Kidney epithelial cell (primary cell): Measurements from ENCODE around the gene CMPK1. TPM values are rescaled to one million over a fixed set of nuclear protein-coding genes. Genes with fewer than 3 reads are reported as not detected.

Source experiments
- DNase-seq: peaks from one replicate; pipeline ENCODE4 v3.0.0-alpha.2; 2010; ENCODE audit warnings: low read depth
- H3K27me3 ChIP-seq: 2 replicates; pipeline ENCODE4 v1.6.0; 2011; ENCODE audit warnings: low read length; ENCODE audit not compliant: control insufficient read depth, insufficient read depth
- H3K36me3 ChIP-seq: 2 replicates; pipeline ENCODE4 v1.5.1; 2011; ENCODE audit warnings: low read length; ENCODE audit not compliant: control insufficient read depth, insufficient read depth
- H3K4me3 ChIP-seq: 2 replicates; pipeline ENCODE4 v1.5.1; 2011; ENCODE audit warnings: low read depth, mild to moderate bottlenecking, control low read depth, low read length
- total RNA-seq: library from RNA; depleted of rRNA; stranded (reverse); fragments of >200 nt; gene quantifications from 2 replicates; pipeline ENCODE4 v1.2.3, GENCODE V29; 2015
- TF ChIP-seq, protein P1 (sequence below): IDR thresholded peaks from 2 replicates; pipeline ENCODE4 v1.5.1; 2011; ENCODE audit warnings: mild to moderate bottlenecking, moderate library complexity, low read length, control low read depth, inconsistent platforms; ENCODE audit not compliant: insufficient read depth, poor library complexity, severe bottlenecking

The CMPK1 gene
- total RNA-seq, 1 donor from 2014 or later, result 74.7 TPM

DNA sequence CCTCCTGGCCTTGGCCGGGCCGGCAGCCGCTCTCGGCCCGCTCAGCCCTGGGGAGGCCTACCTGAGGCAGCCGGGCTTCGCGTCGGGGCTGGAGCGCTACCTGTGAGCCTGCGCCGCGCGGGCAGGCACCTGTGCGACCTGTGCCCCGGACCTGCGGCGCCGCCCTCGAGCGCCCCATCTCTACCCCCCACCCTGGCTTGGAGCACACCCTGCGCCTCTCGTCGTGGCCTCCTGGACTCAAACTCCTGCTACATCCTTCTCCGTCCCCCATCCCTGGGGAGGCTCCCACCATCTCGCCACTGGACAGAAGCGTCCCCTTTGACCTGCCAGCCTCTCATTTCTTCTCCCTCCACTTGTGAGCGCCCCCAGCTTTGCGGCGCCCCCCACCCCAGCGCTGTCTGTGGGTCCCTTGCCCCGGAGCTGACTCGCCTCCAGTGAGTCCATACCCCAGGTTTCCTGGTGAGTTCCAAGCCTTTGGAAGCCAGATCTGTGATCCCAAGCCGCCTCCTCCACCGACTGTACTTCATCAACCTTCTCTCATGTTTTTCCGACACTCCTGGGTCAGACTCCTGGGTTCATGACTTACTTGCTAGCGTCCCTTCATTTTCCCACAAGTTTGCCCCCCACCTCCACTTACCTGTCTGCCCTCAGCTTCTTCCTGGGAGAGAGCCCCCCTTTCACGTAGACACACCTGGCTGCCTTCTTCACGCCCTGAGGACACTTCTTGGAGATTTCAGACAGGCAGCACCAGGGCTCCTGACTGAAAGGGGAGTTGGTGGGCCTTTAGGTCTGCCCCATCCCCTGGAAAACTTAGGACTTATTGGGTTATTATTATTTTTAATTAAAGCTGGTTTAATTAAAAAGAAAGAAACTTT, 83.8 kb downstream of the CMPK1 start:
- TF ChIP-seq, protein P1, sequence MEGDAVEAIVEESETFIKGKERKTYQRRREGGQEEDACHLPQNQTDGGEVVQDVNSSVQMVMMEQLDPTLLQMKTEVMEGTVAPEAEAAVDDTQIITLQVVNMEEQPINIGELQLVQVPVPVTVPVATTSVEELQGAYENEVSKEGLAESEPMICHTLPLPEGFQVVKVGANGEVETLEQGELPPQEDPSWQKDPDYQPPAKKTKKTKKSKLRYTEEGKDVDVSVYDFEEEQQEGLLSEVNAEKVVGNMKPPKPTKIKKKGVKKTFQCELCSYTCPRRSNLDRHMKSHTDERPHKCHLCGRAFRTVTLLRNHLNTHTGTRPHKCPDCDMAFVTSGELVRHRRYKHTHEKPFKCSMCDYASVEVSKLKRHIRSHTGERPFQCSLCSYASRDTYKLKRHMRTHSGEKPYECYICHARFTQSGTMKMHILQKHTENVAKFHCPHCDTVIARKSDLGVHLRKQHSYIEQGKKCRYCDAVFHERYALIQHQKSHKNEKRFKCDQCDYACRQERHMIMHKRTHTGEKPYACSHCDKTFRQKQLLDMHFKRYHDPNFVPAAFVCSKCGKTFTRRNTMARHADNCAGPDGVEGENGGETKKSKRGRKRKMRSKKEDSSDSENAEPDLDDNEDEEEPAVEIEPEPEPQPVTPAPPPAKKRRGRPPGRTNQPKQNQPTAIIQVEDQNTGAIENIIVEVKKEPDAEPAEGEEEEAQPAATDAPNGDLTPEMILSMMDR, result no peak
- Histone ChIP-seq H3K27me3 (peaks cover 33% of the 10 kb centered on the region), H3K4me3 (no peak overlapping the region), H3K36me3 (no peaks in the 10 kb centered on the region)
- DNase-seq, result no peak

DNA sequence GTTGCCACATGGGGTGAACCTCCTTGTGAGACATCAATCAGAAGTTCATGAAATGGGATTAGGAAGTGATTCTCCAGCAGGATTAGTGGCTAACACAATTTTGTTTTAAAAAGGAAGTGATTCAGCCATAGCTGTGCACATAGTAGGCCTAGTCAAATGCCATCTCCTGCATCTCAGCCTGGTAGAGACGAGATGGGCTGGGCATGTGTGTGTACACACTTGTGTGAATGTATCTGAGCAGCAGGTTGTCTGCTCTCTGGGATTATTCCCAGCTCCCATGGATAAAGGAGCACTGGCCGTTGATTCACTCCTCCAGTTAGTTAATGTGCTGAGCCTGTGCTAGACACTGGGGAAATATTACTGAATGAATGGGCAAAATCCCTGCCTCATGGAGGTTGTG, 84.5 kb downstream of the CMPK1 start:
- H3K4me3 ChIP-seq, result no peak overlapping the region
- no peaks in the 10 kb centered on the region for H3K36me3 ChIP-seq
- no peak for DNase-seq
- peaks cover 33% of the 10 kb centered on the region for H3K27me3 ChIP-seq
- TF ChIP-seq, protein P1, result no peak

DNA sequence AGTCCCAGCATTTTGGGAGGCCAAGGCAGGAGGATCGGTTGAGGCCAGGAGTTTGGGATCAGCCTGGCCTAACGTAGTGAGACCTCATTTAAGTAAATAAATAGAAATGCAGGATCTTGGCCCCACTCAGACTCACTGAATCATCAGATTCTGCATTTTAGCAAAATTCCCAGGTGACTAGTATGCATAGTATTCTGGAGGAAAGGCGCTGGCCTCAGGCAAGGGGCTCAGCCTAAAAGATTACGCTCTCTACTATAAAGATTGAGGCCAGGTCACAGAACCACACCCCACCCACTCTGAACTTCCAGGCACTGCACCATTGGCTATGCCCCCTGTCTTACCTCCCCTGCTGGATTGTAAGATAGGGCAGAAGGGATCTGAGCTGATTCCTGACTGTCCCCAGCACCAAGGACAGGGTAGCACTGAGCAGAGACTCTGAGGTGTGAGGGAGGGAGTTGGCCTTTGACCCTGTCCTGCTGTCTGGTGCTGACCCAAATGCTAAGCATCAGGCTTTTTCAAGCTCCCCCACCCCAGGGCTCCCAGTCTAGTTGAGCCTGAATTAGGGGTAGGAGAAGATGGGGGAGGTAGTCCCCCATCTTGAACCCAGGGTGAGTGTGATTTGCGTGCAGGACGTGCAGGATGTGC, 85.2 kb downstream of the CMPK1 start:
- no peak for DNase-seq
- H3K4me3 ChIP-seq, result no peak overlapping the region
- peaks cover 33% of the 10 kb centered on the region for H3K27me3 ChIP-seq
- H3K36me3 ChIP-seq, result no peaks in the 10 kb centered on the region
- TF ChIP-seq, protein P1, result no peak

DNA sequence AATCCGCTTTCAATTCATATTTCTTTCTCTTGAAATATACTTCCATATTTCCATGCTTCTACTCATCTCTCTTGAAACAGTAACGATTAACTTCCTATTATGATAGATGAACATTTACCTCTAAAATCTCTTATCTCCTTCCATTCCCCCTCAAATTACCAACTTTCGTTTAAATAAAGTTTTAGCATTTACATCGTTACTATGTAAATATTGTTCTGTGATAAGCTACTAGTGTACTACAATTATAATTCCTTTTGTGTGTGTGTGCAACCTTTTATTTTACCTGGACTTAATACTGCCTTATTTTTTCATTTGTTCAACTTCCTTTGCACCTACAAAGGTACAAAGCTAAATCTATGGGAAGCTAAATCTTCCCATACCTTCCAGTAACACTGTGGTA, 87.0 kb downstream of the CMPK1 start:
- H3K36me3 ChIP-seq, result no peaks in the 10 kb centered on the region
- no peak overlapping the region for H3K4me3 ChIP-seq
- TF ChIP-seq, protein P1, result no peak
- peaks cover 27% of the 10 kb centered on the region for H3K27me3 ChIP-seq
- DNase-seq, result no peak

DNA sequence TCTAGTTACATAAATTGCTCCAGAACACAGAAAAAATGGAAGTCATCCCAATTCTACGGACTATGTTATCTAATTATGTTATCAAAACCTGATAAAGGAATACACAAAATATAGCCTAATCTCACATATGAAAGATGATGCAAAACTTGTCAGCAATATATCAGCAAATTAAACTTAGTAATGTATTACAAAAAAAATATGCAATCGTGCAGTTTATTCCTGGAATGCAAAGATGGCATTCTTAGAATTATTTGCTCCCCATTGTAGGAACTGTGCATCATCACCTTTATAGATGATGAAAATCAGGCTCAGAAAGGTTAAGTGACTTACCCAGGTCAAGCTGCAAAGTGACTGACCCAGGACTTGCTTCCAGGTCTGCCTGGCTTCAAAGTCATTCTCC, 90.3 kb downstream of the CMPK1 start:
- no peaks in the 10 kb centered on the region for H3K36me3 ChIP-seq
- H3K4me3 ChIP-seq, result no peak overlapping the region
- peaks cover 1% of the 10 kb centered on the region for H3K27me3 ChIP-seq
- TF ChIP-seq, protein P1, result no peak
- DNase-seq, result no peak
